Small intestine (tissue), 7 donors: ENCODE measurements around the gene CACNA2D1. TPM values are rescaled to one million over a fixed set of nuclear protein-coding genes. Genes with fewer than 3 reads are reported as not detected.
"Not testable (repeated sequence)": the region's sequence is repeated elsewhere in the genome, so short reads cannot be mapped to it uniquely, and the experiment has no call there.

Source experiments
- DNase-seq, 2 donors: peaks; one replicate each; pipeline versions ENCODE4 v3.0.0 to v3.0.0-alpha.2; 2013
- FAIRE-seq: peaks from 2 replicates; lab custom pipeline; 2012; peaks lifted over from hg19 to GRCh38; lab: Jason Lieb, UNC
- H3K27ac ChIP-seq, 3 donors: one replicate each; pipeline ENCODE4 v1.5.1; 2013; ENCODE audit warnings: low read length in 2 of 3, mild to moderate bottlenecking in 2 of 3, control low read depth in 1 of 3, inconsistent platforms in 1 of 3, low read depth in 1 of 3, moderate library complexity in 1 of 3
- H3K27me3 ChIP-seq, 3 donors: one replicate each; pipeline ENCODE4 v1.6.1; 2013; ENCODE audit warnings: low read length in 3 of 3, inconsistent platforms in 1 of 3; ENCODE audit not compliant: control insufficient read depth in 3 of 3, insufficient read depth in 3 of 3
- H3K36me3 ChIP-seq, 3 donors: one replicate each; pipeline ENCODE4 v1.6.1; 2013; ENCODE audit warnings: low read length in 3 of 3, inconsistent platforms in 1 of 3, low read depth in 1 of 3, mild to moderate bottlenecking in 1 of 3, moderate library complexity in 1 of 3; ENCODE audit not compliant: control insufficient read depth in 3 of 3, insufficient read depth in 2 of 3
- H3K4me1 ChIP-seq, 3 donors: one replicate each; pipeline ENCODE4 v1.6.1; 2013; ENCODE audit warnings: low read length in 2 of 3, inconsistent platforms in 1 of 3, low read depth in 1 of 3, mild to moderate bottlenecking in 1 of 3, moderate library complexity in 1 of 3; ENCODE audit not compliant: control insufficient read depth in 3 of 3, insufficient read depth in 2 of 3
- H3K4me3 ChIP-seq, 3 donors: one replicate each; pipeline ENCODE4 v1.5.1; 2013; ENCODE audit warnings: low read length in 3 of 3, control low read depth in 1 of 3, inconsistent platforms in 1 of 3, low read depth in 1 of 3, mild to moderate bottlenecking in 1 of 3, moderate library complexity in 1 of 3
- H3K9me3 ChIP-seq, 2 donors: one replicate each; pipeline ENCODE4 v1.6.1; 2013; ENCODE audit warnings: low read depth in 1 of 2, low read length in 1 of 2; ENCODE audit not compliant: control insufficient read depth in 2 of 2, insufficient read depth in 1 of 2
- WGBS, 3 donors: extraction: QIAGEN DNeasy Blood & Tissue Kit; methylation state at CpG; one replicate each; pipeline ENCODE4 v1.1.7; 2013; 5-methylcytosine and 5-hydroxymethylcytosine counted together
- polyA plus RNA-seq, 4 donors: library from polyadenylated mRNA; stranded (reverse) in 3 of 4; unstranded in 1 of 4; fragments of 200-250 nt in 3 of 4; fragments of 120-200 nt in 1 of 4; gene quantifications; one replicate each; pipeline versions ENCODE4 v1.2.1 to v1.2.3, GENCODE V29; 2013
- donor health status: healthy with polysubstance abuse.
- donor health status: control.
- donor health status: control.
- donor health status: Bipolar disorder and iron deficiency.
- donor health status: healthy.

The CACNA2D1 gene
- polyA plus RNA-seq, 4 donors, result 1.3 to 4.8 (median 2.7) TPM

DNA sequence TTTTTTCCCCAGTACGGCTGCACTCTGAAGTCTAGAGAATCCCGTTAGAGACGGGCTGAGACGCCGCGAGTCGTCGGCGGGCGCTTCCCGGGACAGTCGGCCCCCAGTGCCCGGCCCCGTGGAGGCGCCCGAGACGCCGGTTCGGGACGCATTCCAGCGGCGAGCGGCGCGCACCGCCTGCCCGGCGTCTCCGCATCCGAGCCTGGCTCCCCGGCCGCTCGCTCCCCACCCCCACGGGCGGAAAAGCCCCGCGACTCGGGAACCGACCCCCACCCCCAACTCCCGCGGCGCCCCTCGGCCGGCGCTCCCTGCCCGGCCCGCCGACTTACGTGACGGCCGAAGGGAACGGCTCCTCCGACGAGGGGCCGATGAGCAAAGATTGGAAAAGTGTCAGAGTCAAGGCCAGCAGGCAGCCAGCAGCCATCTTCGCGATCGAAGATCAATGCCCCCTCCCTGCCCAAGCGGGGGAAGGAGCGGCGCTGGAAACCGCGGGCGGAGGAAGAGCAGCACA lies 486 bp downstream of the CACNA2D1 start:
- Histone ChIP-seq H3K4me3 (peak overlapping the region; percentile 50 to 65 (median 51)), H3K9me3 (no peaks in the 10 kb centered on the region), H3K4me1 (peaks cover 0 to 3% (median 0%) of the 10 kb centered on the region in 3 donors), H3K27me3 (peaks cover 0 to 14% (median 2%) of the 10 kb centered on the region in 3 donors), H3K36me3 (no peaks in the 10 kb centered on the region), H3K27ac (peak overlapping the region; percentile 56 to 89 (median 73))
- FAIRE-seq (no peak), DNase-seq (peak; percentile 36 to 65)
- 1 to 2% (median 2%) methylated on average over 42 to 64 of the region's 64 CpGs for WGBS, 3 donors

DNA sequence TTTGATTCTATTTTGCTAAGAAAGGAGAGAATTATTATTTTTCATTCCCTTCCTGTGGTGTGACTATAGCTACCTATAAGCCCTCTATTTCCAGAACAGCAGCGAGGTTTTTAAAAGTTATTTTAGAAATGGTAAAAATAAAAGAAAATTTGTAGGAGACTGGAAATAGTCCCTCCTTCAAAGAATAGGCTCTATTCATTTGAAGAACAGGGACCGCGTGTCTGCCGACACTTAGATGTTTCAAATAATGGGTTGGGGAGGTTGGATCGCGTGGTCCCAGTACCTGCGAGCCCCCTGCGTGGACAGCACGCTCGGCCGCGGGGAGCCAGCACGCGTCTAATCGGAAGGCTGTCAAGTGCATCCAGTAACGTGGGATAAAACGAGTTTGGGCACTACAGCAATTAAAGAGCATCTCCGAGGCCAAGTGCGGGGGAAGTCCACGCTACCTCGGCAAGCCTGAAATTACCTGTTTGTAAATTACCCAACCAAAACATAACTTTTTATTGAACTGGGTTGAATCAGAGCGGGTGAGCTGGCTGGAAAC lies 1.0 kb downstream of the CACNA2D1 start:
- H3K36me3 ChIP-seq, result no peaks in the 10 kb centered on the region
- peak overlapping the region; percentile 50 to 65 (median 51) for H3K4me3 ChIP-seq
- peaks cover 0 to 14% (median 2%) of the 10 kb centered on the region in 3 donors for H3K27me3 ChIP-seq
- H3K27ac ChIP-seq, result peak overlapping the region in 2 of 3 donors; percentile 73 to 89
- peak in 1 of 2 donors; percentile 9 for DNase-seq
- H3K9me3 ChIP-seq, result no peaks in the 10 kb centered on the region
- no peak for FAIRE-seq
- peaks cover 0 to 3% (median 0%) of the 10 kb centered on the region in 3 donors for H3K4me1 ChIP-seq
- 1 to 3% (median 2%) methylated on average over 22 of the region's 22 CpGs for WGBS, 3 donors

GRCh38 chr7:82441669-82442478 lies 1.7 kb downstream of the CACNA2D1 start:
- no peak for DNase-seq
- Histone ChIP-seq H3K9me3 (no peaks in the 10 kb centered on the region), H3K27ac (no peak overlapping the region), H3K4me1 (peaks cover 0 to 3% (median 0%) of the 10 kb centered on the region in 3 donors), H3K36me3 (no peaks in the 10 kb centered on the region), H3K4me3 (peak overlapping the region in 2 of 3 donors; percentile 51 to 65), H3K27me3 (peaks cover 0 to 14% (median 2%) of the 10 kb centered on the region in 3 donors)
- no peak for FAIRE-seq
- 38 to 46% (median 41%) methylated on average over 9 of the region's 9 CpGs for WGBS, 3 donors

DNA sequence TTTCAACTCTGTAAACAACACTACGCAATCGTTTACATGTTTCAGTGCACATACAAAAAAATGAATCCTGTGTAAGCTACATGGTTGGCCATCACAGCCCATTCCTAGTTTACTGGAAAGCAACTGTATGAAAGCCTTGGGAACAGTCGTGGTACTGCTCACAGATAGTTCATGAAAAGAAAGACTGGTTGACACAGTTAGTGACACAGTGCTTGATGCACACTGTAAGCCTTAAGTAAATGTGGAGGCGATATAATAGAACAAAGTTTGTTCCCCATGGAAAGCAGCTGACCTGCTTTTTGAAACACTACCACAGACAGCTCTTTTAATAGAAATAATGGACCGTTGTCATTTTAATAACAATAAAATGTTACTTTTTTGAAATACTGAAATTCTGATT lies 5.1 kb downstream of the CACNA2D1 start:
- FAIRE-seq, result no peak
- H3K4me1 ChIP-seq, result no peaks in the 10 kb centered on the region
- 76 to 89% (median 78%) methylated on average over 5 of the region's 5 CpGs for WGBS, 3 donors

DNA sequence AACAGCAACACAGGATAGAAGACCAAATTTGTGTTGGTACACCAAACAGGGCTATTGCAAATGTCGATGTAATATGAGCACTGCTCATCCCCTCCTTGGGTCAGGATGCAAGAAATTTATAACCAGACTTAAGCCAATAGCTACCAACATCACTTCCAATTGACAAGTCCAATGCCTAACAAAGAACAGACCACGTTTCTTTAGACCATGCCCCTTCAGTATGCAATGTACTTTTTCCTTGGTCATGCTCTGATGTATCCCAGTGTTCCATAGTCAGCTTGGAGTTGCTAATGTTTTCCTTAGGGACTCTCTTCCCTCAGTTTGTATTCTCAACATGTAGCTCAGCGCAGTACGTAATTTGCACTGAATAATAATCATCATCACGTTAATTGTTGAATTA lies 7.8 kb downstream of the CACNA2D1 start:
- H3K4me1 ChIP-seq, result no peaks in the 10 kb centered on the region
- no peaks in the 10 kb centered on the region for H3K9me3 ChIP-seq
- WGBS, 3 donors, result 86 to 92% (median 91%) methylated on average over 5 of the region's 5 CpGs
- FAIRE-seq, result no peak
- no peak for DNase-seq
- no peak overlapping the region for H3K27ac ChIP-seq
- H3K36me3 ChIP-seq, result no peaks in the 10 kb centered on the region
- no peak overlapping the region for H3K4me3 ChIP-seq
- H3K27me3 ChIP-seq, result no peaks in the 10 kb centered on the region

More for the DNA sequence above, 5.1 kb downstream of the CACNA2D1 start:
- peaks cover 0 to 14% (median 2%) of the 10 kb centered on the region in 3 donors for H3K27me3 ChIP-seq
- no peak for DNase-seq
- H3K36me3 ChIP-seq, result no peaks in the 10 kb centered on the region
- H3K27ac ChIP-seq, result no peak overlapping the region
- no peaks in the 10 kb centered on the region for H3K9me3 ChIP-seq
- H3K4me3 ChIP-seq, result no peak overlapping the region

GRCh38 chr7:82434275-82435022 lies 9.1 kb downstream of the CACNA2D1 start:
- Histone ChIP-seq H3K4me3 (no peak overlapping the region), H3K36me3 (no peaks in the 10 kb centered on the region), H3K27ac (no peak overlapping the region), H3K9me3 (no peaks in the 10 kb centered on the region), H3K27me3 (no peaks in the 10 kb centered on the region), H3K4me1 (peaks cover 0 to 2% (median 0%) of the 10 kb centered on the region in 3 donors)
- 77 to 83% (median 82%) methylated on average over 4 of the region's 4 CpGs for WGBS, 3 donors
- DNase-seq, result no peak
- no peak for FAIRE-seq

DNA sequence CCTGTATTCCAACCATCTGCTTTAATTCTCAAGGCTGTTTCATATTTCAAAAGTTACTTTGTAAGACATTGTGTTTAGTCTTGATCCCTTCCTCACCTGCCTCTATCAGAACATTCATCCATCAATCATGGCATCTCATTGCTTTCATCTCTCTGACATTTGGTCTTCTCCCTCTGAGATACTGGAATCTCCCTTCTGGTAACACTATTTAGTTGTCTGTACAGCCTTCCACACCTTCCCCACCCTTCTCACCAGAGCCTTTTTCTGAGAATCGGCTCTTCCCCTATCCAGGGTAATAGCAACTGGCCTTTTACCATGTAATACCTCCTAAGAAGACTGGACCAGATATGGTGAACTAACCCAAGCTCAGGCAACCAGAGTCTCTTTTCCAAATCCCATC lies 10.1 kb downstream of the CACNA2D1 start:
- Histone ChIP-seq H3K9me3 (no peaks in the 10 kb centered on the region), H3K4me1 (peaks cover 0 to 2% (median 0%) of the 10 kb centered on the region in 3 donors), H3K36me3 (no peaks in the 10 kb centered on the region), H3K27me3 (no peaks in the 10 kb centered on the region), H3K27ac (no peak overlapping the region), H3K4me3 (no peak overlapping the region)
- 76 to 97% (median 91%) methylated on average over 1 of the region's 1 CpG for WGBS, 3 donors
- FAIRE-seq (no peak), DNase-seq (no peak)

DNA sequence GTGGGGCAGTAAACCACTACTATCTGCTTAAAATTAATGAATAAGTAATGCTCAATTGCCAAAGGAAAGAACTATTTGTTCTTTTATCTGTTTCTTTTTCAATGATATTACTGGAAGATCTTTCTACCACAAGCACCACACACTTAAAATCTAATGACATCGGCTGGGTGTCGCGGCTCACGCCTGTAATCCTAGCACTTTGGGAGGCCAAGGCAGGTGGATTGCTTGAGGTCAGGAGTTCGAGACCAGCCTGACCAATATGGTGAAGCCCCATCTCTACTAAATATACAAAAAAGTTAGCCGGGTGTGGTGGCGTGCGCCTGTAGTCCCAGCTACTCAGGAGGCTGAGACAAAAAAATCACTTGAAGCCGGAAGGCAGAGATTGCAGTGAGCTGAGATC lies 10.8 kb downstream of the CACNA2D1 start:
- H3K27ac ChIP-seq, H3K27me3 ChIP-seq, H3K36me3 ChIP-seq, H3K9me3 ChIP-seq, H3K4me3 ChIP-seq, DNase-seq, H3K4me1 ChIP-seq, FAIRE-seq: not testable (repeated sequence)
- 94 to 96% (median 96%) methylated on average over 9 of the region's 9 CpGs for WGBS, 3 donors
